ENCODE measurements around the gene TUBA4B. TPM values are rescaled to one million over a fixed set of nuclear protein-coding genes. Genes with fewer than 3 reads are reported as not detected.
"Not testable (repeated sequence)": the region's sequence is repeated elsewhere in the genome, so short reads cannot be mapped to it uniquely, and the experiment has no call there.

Gene TUBA4B
- total RNA-seq, 3 donors from 2014 or later = not detected

DNA sequence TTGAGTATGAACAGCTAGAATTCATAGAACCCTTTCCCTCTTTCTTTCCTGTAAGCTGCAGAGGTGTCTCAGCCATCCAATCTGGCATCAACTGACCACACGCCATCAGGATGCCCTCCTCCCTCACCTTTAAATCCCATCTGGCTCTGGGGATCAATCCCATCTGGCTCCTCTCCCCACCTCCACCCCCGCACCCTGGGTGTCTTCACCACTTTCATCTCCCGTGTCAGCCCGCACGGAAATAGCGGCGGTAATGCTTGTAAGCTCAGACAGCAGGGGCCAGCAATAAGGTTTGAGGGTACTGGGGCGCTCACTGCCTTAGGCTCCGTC, 508 bp upstream of the TUBA4B start:
- DNase-seq = peak in 1 of 3 donors; percentile 65
- Histone ChIP-seq H3K4me1 (ENCODE audit: low read depth) (peaks cover 52% of the 10 kb centered on the region), H3K4me3 (peak overlapping the region; percentile 44), H3K36me3 (ENCODE audit: low read depth) (no peaks in the 10 kb centered on the region), H3K9me3 (no peaks in the 10 kb centered on the region)
- no peak for TF ChIP-seq CTCF (IDR thresholded peaks at IDR 0.05)
- intact Hi-C loops (cut with DNase I, micrococcal nuclease) = no loop called here
- no peak for ATAC-seq

GRCh38 chr2:219253753-219254589, 928 bp downstream of the TUBA4B start, which contains the start of gene TUBA4A:
Gene TUBA4A (minus strand): TSS chr2:219253918. CDS start chr2:219253858, 60 bp downstream.
- DNase-seq = peak; percentile 94 to 95 (median 95)
- Histone ChIP-seq H3K4me1 (ENCODE audit: low read depth) (peaks cover 37% of the 10 kb centered on the region), H3K4me3 (peak within 1 kb of the TSS; percentile 44), H3K9me3 (no peaks in the 10 kb centered on the region), H3K36me3 (ENCODE audit: low read depth) (no peaks in the 10 kb centered on the region)
- intact Hi-C loops (cut with DNase I, micrococcal nuclease) = no loop called here
- TF ChIP-seq CTCF (IDR thresholded peaks at IDR 0.05) = no peak
- ATAC-seq = peak; percentile 83

- intact Hi-C loops (cut with DNase I, micrococcal nuclease) = no loop called here
- TF ChIP-seq CTCF (IDR thresholded peaks at IDR 0.05) = no peak
- peaks cover 30% of the 10 kb centered on the region for H3K4me1 ChIP-seq (ENCODE audit: low read depth)
- DNase-seq (no peak), ATAC-seq (peak; percentile 2)
- peak overlapping the region; percentile 44 for H3K4me3 ChIP-seq
- no peaks in the 10 kb centered on the region for H3K36me3 ChIP-seq (ENCODE audit: low read depth)
- no peaks in the 10 kb centered on the region for H3K9me3 ChIP-seq
Measured at GRCh38 chr2:219254590-219255201, 1.7 kb downstream of the TUBA4B start.

DNA sequence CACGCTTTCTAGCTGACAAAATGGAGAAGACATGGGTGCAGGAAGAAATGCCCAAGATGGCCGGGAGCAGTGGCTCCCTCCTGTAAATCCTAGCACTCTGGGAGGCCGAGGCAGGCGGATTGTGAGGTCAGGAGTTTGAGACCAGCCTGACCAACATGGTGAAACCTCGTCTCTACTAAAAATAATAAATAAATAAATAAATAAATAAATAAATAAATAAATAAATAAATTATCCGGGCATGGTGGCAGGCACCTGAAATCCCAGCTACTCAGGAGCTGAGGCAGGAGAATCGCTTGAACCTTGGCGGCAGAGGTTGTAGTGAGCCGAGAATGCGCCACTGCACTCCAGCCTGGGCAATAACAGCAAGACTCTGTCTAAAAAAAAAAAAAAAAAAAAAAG, 5.9 kb downstream of the TUBA4B start:
- H3K36me3 ChIP-seq (ENCODE audit: low read depth); DNase-seq; H3K4me1 ChIP-seq (ENCODE audit: low read depth); H3K4me3 ChIP-seq; intact Hi-C loops (cut with DNase I, micrococcal nuclease); H3K9me3 ChIP-seq; ATAC-seq: not testable (repeated sequence)

GRCh38 chr2:219261024-219261855, 8.2 kb downstream of the TUBA4B start:
- Histone ChIP-seq H3K36me3 (ENCODE audit: low read depth) (no peaks in the 10 kb centered on the region), H3K9me3 (no peaks in the 10 kb centered on the region), H3K4me3 (no peak overlapping the region), H3K4me1 (ENCODE audit: low read depth) (no peaks in the 10 kb centered on the region)
- intact Hi-C loops (cut with DNase I, micrococcal nuclease) = no loop called here
- DNase-seq (no peak), ATAC-seq (no peak)
- TF ChIP-seq CTCF (IDR thresholded peaks at IDR 0.05) = no peak
